GM18499 (cell line): ENCODE measurements around the gene TMCC1.
"Not testable (repeated sequence)": the region's sequence is repeated elsewhere in the genome, so short reads cannot be mapped to it uniquely, and the experiment has no call there.

Experiments
- ATAC-seq: cut with Tn5 transposase; IDR thresholded peaks from one replicate; pipeline ENCODE4 v1.9.1; 2021; ENCODE audit warnings: moderate number of reproducible peaks; ENCODE audit not compliant: insufficient read depth, unreplicated experiment

The TMCC1 gene

GRCh38 chr3:129658110-129658843 lies 235.2 kb downstream of the TMCC1 start:
- ATAC-seq = no peak

GRCh38 chr3:129657261-129658046 lies 236.1 kb downstream of the TMCC1 start:
- ATAC-seq = no peak

GRCh38 chr3:129656659-129657247 lies 236.8 kb downstream of the TMCC1 start:
- ATAC-seq = no peak

- no peak for ATAC-seq
Measured at GRCh38 chr3:129655291-129655700, 238.2 kb downstream of the TMCC1 start.

GRCh38 chr3:129654131-129654530 lies 239.4 kb downstream of the TMCC1 start:
- no peak for ATAC-seq

GRCh38 chr3:129653019-129653418 lies 240.5 kb downstream of the TMCC1 start:
- ATAC-seq = no peak

GRCh38 chr3:129651435-129652202 lies 241.9 kb downstream of the TMCC1 start:
- ATAC-seq = no peak

GRCh38 chr3:129650256-129650872 lies 243.1 kb downstream of the TMCC1 start:
- no peak for ATAC-seq

GRCh38 chr3:129648391-129648790 lies 245.1 kb downstream of the TMCC1 start:
- no peak for ATAC-seq

GRCh38 chr3:129645286-129645685 lies 248.2 kb downstream of the TMCC1 start:
- ATAC-seq = no peak

GRCh38 chr3:129644836-129645235 lies 248.7 kb downstream of the TMCC1 start:
- ATAC-seq = no peak

- ATAC-seq = not testable (repeated sequence)
Measured at GRCh38 chr3:129641567-129642260, 251.8 kb downstream of the TMCC1 start.

GRCh38 chr3:129640985-129641384 lies 252.5 kb downstream of the TMCC1 start:
- not testable (repeated sequence) for ATAC-seq

GRCh38 chr3:129638481-129638880 lies 255.0 kb downstream of the TMCC1 start:
- no peak for ATAC-seq

- ATAC-seq = no peak
Measured at GRCh38 chr3:129636082-129636481, 257.4 kb downstream of the TMCC1 start.

- no peak for ATAC-seq
Measured at GRCh38 chr3:129635656-129636055, 257.9 kb downstream of the TMCC1 start.

- ATAC-seq = no peak
Measured at GRCh38 chr3:129633751-129634481, 259.6 kb downstream of the TMCC1 start.

- no peak for ATAC-seq
Measured at GRCh38 chr3:129632977-129633376, 260.5 kb downstream of the TMCC1 start.

GRCh38 chr3:129632556-129632955 lies 261.0 kb downstream of the TMCC1 start:
- no peak for ATAC-seq
